NCI-H146 treated with DMSO at 0.1 percent for 48 hours (cell line): ENCODE results near the gene FHAD1.
"Not testable (repeated sequence)": the region's sequence is repeated elsewhere in the genome, so short reads cannot be mapped to it uniquely, and the experiment has no call there.

Experiments used
- DNase-seq: peaks from one replicate; lab custom pipeline; 2025; ENCODE audit not compliant: unreplicated experiment; lab: John Stamatoyannopoulos, UW

Gene FHAD1

DNA sequence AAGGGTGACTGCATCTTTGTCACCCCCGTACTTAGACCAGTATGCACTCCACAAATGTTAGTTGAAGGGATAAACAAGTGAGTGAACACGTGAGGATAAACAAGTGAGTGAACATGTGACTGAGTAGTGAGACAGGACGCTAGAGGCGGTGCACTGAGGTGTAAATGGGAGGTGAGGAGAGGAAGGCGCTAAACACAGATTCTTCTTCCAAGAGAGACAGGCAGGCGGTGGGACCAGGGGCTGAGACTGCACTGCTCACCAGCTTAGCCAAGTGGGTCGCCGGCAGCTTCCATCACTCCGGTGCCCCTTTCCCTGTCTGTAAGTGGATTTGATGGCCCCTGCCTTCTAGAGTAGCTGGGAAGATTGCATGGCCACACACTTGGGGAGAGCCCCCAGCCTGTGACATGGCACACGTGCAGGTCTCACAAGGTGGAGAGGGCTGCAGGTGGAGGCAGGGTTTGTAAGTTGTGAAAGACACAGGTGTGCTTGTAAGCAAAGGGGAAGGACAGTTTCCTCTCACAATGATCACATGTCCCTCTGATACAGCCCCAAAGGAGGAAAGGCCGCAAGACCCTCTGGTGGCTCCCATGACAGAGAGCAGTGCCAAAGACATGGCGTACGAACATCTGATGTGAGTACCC lies 115.2 kb downstream of the FHAD1 start:
- no peak for DNase-seq

- no peak for DNase-seq
These were observed 115.7 kb downstream of the FHAD1 start for GRCh38 chr1:15362737-15363128.

DNA sequence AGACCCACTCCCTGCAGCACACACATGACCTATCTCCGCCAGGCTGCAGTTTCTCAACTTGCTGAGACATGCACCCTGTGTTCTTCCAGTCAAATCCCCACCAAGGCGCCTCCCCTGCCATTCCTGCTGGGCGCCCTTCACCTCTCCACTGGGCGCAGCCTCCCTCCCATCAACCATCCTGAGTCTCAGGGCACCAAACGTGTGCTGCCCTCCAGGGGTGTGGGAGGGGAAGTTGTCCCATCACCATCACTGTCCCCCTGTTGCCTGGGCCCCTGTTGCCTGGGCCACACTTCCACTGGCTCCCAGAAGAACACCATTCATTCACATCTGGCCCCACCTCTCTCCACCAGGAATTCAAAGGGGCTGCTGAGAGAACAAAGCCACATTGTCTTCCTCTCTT lies 117.7 kb downstream of the FHAD1 start:
- no peak for DNase-seq

GRCh38 chr1:15368888-15369287 lies 121.9 kb downstream of the FHAD1 start:
- no peak for DNase-seq

DNA sequence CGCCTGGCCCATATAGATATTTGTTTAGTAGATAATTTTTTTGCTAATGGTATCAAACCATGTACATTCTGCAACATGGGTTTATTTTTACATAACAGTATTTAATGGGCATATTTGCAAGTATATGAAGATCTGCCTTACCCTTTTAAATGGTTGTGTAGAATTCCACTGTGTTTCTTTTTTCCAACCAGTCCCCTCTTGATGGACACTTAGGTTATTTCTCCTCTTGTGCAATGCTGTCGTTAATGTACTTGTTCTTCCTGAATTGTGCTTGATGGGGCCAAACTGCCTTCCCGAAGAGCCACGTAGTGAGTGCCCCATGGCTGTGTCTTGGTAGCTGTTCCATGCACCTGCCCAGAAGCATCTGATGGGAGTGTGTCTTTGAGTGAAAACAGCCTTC lies 123.2 kb downstream of the FHAD1 start:
- DNase-seq, result no peak

DNA sequence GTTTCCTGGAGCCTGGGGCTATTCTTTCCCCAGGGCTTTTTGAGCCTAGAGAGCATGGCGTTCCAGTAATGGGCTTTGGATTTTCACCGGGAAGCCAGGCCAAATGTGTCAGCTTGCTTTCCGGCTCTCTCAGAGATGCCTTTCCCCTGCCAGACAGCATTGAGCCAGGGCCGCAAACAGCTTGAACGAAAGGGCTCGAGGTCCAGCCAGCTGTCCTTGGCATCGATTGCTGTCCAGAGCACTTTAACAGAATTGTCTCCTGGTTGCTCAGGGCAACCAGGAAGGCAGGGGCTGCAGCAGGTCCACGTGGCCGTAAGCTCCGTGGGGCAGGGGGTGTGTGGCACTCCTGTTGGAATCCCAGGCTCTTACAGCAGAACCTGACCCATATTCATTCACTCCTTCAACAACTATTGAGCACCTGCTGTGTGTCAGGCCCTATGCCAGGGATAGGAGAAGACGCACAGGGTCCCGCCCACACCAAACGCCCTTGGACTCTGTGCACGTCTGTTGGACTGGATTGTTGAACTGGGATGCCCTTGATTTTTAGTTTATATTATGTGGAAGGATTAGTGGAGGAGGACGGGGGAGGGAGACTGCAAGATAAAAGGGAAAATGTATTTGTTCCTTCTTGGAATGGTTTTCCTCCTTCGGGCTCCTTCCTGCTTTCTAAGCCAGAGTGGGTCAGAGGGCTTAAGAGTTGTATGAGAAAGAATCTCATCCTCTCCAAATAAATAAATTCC lies 123.9 kb downstream of the FHAD1 start:
- no peak for DNase-seq

DNA sequence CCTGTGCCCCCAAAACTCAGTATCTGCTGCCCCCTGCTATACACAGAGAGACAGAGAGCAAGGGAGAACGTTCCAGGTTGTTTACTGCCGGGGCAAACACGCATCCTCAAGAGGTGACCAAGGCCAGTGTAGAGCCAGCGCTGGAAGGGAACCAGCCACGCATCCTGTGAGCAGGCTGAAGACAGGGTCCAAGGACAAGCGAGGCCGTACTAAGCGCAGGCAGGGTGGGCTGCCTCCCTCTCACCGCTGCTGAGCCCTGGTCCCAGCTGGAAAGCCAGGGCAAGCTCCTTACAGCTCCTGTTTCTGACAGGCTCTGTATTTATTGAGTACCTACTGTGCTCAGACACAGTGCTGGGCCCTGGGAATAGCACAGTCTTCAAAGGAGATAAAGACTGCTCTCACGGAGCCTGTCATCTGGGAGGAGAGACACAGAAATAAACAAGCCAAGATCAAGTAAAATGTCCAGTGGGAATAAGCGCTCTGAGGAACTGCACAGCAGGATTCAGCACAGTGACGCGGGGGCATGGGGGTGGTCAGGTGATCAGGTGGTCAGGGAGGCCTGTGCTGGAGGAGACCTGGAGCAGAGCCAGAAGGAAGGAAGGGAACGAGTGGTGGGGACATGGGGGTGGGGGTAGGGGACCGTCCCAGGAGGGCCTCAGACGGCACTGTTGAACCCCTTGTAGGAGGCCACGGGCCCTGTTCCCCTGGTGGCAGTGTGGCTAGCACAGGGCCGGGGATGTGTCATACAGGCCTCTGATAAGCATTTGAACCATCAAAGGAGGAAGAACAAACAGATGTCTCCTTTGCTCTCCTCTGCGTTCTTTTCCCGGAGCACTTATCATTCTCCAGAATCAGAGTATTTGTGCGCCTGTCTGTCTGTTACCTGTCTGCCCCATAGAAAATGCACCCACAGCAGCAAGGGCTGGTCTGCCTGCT lies 124.9 kb downstream of the FHAD1 start:
- no peak for DNase-seq

DNA sequence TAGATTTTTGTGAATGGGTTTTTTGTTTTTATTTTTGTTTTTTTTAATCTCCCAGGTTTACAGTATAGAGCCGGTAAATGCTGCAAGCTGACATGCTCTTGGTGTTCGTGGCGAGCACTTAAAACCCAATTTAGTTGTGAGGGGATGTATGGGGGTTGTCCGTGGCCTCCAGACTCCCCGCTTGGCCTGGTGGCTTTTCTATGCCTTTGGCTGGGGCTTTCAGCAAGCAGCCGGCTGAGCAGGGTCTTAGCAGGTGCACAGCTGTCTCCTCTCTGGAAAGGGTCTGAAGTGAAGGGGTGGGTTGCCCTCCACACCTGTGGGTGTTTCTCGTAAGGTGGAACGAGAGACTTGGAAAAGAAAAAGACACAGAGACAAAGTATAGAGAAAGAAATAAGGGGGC lies 131.7 kb downstream of the FHAD1 start:
- DNase-seq, result no peak

DNA sequence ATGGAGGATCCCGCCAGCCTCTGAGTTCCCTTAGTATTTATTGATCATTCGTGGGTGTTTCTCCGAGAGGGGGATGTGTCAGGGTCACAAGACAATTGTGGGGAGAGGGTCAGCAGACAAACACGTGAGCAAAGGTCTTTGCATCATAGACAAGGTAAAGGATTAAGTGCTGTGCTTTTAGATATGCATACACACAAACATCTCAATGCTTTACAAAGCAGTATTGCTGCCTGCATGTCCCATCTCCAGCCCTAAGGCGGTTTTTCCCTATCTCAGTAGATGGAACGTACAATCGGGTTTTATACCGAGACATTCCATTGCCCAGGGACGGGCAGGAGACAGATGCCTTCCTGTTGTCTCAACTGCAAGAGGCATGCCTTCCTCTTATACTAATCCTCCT lies 132.1 kb downstream of the FHAD1 start:
- not testable (repeated sequence) for DNase-seq

- no peak for DNase-seq
These were observed 133.8 kb downstream of the FHAD1 start for GRCh38 chr1:15380601-15381508.

GRCh38 chr1:15381805-15382204 lies 134.8 kb downstream of the FHAD1 start:
- DNase-seq, result no peak

- DNase-seq, result no peak
These were observed 135.8 kb downstream of the FHAD1 start for GRCh38 chr1:15382601-15383518.

DNA sequence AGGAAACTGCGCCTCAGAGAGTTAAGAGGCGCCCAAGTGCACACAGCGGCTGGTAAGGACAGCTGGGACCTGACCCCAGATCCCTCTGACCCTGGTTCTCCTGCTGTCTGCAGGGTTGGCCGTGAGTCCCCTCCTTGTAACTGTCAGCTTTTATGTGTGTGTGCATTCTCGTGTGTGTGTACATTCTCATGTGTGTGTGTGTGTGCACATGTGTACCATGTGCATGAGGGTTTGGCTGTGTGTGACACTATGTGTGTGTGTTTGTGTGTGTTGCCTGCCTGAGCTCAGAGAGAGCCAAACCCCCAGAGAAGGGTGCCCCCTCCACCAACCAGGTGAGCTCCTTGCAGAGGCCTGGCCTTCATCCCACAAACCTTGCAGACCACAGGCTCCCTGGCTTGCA lies 136.8 kb downstream of the FHAD1 start:
- no peak for DNase-seq

DNA sequence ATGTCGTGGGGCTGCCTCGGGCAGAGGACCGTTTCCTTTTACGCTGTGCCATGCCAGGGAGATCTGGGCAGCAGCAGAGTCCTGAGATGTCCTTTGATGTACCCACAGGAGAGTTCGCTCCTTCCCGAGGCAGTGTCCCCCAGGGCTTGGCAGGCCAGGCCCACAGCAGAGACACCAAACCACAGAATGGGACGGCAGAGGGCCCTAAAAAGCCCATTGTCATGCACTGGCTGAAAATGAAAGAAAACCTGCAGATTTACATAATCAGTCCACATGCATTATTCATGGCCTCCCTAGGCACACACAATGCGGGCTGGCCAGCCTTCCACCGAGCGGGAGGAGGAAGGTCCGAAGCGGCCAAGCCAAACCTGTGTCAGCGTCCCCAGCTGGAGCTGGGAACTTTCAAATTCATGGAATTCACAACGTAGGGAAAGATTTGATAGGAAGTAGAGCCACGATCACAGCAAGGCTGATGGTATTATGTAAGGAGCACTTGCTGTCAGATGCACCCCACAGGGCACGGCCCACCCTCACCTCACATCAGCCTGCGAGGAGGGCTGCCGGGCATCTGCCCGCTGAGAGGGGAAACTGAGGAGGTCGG lies 137.4 kb downstream of the FHAD1 start:
- no peak for DNase-seq

DNA sequence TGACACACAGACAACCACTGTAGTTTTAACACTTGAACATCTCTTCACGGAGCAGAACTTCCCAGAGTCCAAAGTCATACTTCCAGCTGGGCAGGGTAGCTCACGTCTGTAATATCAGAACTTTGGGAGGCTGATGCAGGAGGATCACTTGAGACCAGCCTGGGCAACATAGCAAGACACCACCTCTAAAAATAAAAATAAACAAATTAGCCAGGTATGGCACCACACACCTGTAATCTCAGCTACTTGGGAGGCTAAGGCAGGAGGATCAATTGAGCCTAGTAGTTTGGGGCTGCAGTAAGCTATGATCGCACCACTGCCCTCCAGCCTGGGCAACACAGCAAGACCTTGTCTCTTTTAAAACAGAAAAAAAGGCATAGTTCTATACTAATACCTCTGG lies 138.4 kb downstream of the FHAD1 start:
- DNase-seq, result no peak

GRCh38 chr1:15386164-15386749 lies 139.2 kb downstream of the FHAD1 start:
- no peak for DNase-seq

GRCh38 chr1:15388201-15388880 lies 141.3 kb downstream of the FHAD1 start:
- no peak for DNase-seq

- DNase-seq, result not testable (repeated sequence)
These were observed 142.8 kb downstream of the FHAD1 start for GRCh38 chr1:15389828-15390227.
